Activated T-cell treated with anti-CD3 and anti-CD28 coated beads for 24 hours (primary cell): ENCODE measurements around the gene ZCCHC14.

ENCODE experiments used
- DNase-seq: peaks from one replicate; pipeline ENCODE4 v3.0.0-alpha.2; 2020; ENCODE audit warnings: low read depth

Gene ZCCHC14

GRCh38 chr16:87492721-87493607, at the start of gene ZCCHC14:
Gene ZCCHC14, minus strand, starts transcription at chr16:87493024. Its CDS starts 786 bp downstream, at chr16:87492238.
- DNase-seq, result peak; percentile 99

- no peak for DNase-seq
Observed at GRCh38 chr16:87541872-87542234, 49.0 kb upstream of the ZCCHC14 start.

- no peak for DNase-seq
Observed at GRCh38 chr16:87541147-87541871, 48.5 kb upstream of the ZCCHC14 start.

- no peak for DNase-seq
Observed at GRCh38 chr16:87540897-87541146, 48.0 kb upstream of the ZCCHC14 start.

GRCh38 chr16:87540072-87540896, 47.5 kb upstream of the ZCCHC14 start:
- no peak for DNase-seq

GRCh38 chr16:87539113-87539512, 46.3 kb upstream of the ZCCHC14 start:
- no peak for DNase-seq

- DNase-seq, result no peak
Observed at GRCh38 chr16:87538594-87538993, 45.8 kb upstream of the ZCCHC14 start.

- no peak for DNase-seq
Observed at GRCh38 chr16:87538160-87538559, 45.3 kb upstream of the ZCCHC14 start.

GRCh38 chr16:87536795-87537142, 43.9 kb upstream of the ZCCHC14 start:
- no peak for DNase-seq

- no peak for DNase-seq
Observed at GRCh38 chr16:87535855-87536794, 43.3 kb upstream of the ZCCHC14 start.

GRCh38 chr16:87535457-87535854, 42.6 kb upstream of the ZCCHC14 start:
- no peak for DNase-seq

GRCh38 chr16:87534751-87535150, 41.9 kb upstream of the ZCCHC14 start:
- no peak for DNase-seq

- DNase-seq, result no peak
Observed at GRCh38 chr16:87534030-87534653, 41.3 kb upstream of the ZCCHC14 start.

- no peak for DNase-seq
Observed at GRCh38 chr16:87533061-87533460, 40.2 kb upstream of the ZCCHC14 start.

- no peak for DNase-seq
Observed at GRCh38 chr16:87531418-87531817, 38.6 kb upstream of the ZCCHC14 start.

GRCh38 chr16:87528690-87529579, 36.1 kb upstream of the ZCCHC14 start:
- no peak for DNase-seq

- no peak for DNase-seq
Observed at GRCh38 chr16:87527055-87527724, 34.4 kb upstream of the ZCCHC14 start.

- no peak for DNase-seq
Observed at GRCh38 chr16:87526238-87526947, 33.6 kb upstream of the ZCCHC14 start.

GRCh38 chr16:87525352-87525751, 32.5 kb upstream of the ZCCHC14 start:
- DNase-seq, result no peak
